Kidney (tissue), 14 donors: ENCODE data around the gene PRM3. TPM values are rescaled to one million over a fixed set of nuclear protein-coding genes. Genes with fewer than 3 reads are reported as not detected.
A peak's percentile ranks its signal among the peaks of the same experiment; 100 is the strongest.

Source experiments
- DNase-seq, 5 donors: peaks; one replicate each; pipeline ENCODE4 v3.0.0-alpha.2; 2013 to 2020
- FAIRE-seq: peaks from 2 replicates; lab custom pipeline; 2012; peaks lifted over from hg19 to GRCh38; lab: Jason Lieb, UNC
- H3K27ac ChIP-seq, 2 donors: one replicate each; pipeline ENCODE4 v1.7.0; 2013; ENCODE audit warnings: low read depth in 2 of 2, low read length in 2 of 2, inconsistent platforms in 1 of 2
- H3K27me3 ChIP-seq: one replicate; pipeline ENCODE4 v1.7.1; 2013; ENCODE audit warnings: low read length, inconsistent platforms; ENCODE audit not compliant: control insufficient read depth, insufficient read depth
- H3K36me3 ChIP-seq, 3 donors: one replicate each; pipeline versions ENCODE4 v1.7.0 to v1.7.1; 2013; ENCODE audit warnings: low read length in 3 of 3, control low read depth in 1 of 3, inconsistent platforms in 1 of 3; ENCODE audit not compliant: insufficient read depth in 3 of 3, control insufficient read depth in 2 of 3
- H3K4me1 ChIP-seq, 3 donors: one replicate each; pipeline versions ENCODE4 v1.7.0 to v1.7.1; 2013; ENCODE audit warnings: low read length in 3 of 3, inconsistent platforms in 1 of 3, low read depth in 1 of 3; ENCODE audit not compliant: control insufficient read depth in 2 of 3, insufficient read depth in 2 of 3
- H3K4me3 ChIP-seq, 3 donors: one replicate each; pipeline versions ENCODE4 v1.7.0 to v1.8.1; 2013; ENCODE audit warnings: low read length in 3 of 3, control low read depth in 1 of 3, inconsistent platforms in 1 of 3
- H3K9ac ChIP-seq, 3 donors: one replicate each; pipeline versions ENCODE4 v1.7.0 to v1.7.1; 2013; ENCODE audit warnings: low read length in 3 of 3, control low read depth in 1 of 3, inconsistent platforms in 1 of 3
- H3K9me3 ChIP-seq, 3 donors: one replicate each; pipeline versions ENCODE4 v1.7.0 to v1.7.1; 2013; ENCODE audit warnings: low read length in 3 of 3, control low read depth in 1 of 3, inconsistent platforms in 1 of 3; ENCODE audit not compliant: control insufficient read depth in 2 of 3, insufficient read depth in 1 of 3
- intact Hi-C: fragments of 100-400 bp; cut with DNase I; formaldehyde crosslinking; loops from one replicate; pipeline ENCODE4 v1.11.1; 2022
- polyA plus RNA-seq: library from polyadenylated mRNA; stranded (reverse); fragments of 350-450 nt; fragmentation: Illumina TruSeq; extraction: RNeasy Lipid Tissue Mini Kit (QIAGEN cat#74804); gene quantifications from one replicate; pipeline ENCODE4 v1.2.3, GENCODE V29; 2014; ENCODE audit warnings: low read depth, low replicate concordance; ENCODE audit not compliant: insufficient read depth
- total RNA-seq: library from RNA; stranded (reverse); fragmentation: NEBNext Ultra II Directional; extraction: Animal tissue kit (Norgen Biotek cat#: 25700); gene quantifications from one replicate; pipeline ENCODE4 v1.2.1, GENCODE V29; 2021
- TF ChIP-seq, protein P1 (sequence below): IDR thresholded peaks from 3 replicates; pipeline ENCODE4 v1.5.1; 2012; ENCODE audit warnings: mild to moderate bottlenecking, moderate library complexity, borderline replicate concordance; ENCODE audit not compliant: insufficient read depth; ENCODE audit errors: extremely low read depth
- donor health status: control.
- donor health status: control.
- donor health status: control.
- donor health status: control.
- donor health status: control.
- donor health status: DM: yes; HTN: yes; CAD: no.
- donor health status: Normal renal cell carcinoma (clear cell type).

The PRM3 gene
- total and polyA plus RNA-seq, 2 donors from 2014 or later: not detected

DNA sequence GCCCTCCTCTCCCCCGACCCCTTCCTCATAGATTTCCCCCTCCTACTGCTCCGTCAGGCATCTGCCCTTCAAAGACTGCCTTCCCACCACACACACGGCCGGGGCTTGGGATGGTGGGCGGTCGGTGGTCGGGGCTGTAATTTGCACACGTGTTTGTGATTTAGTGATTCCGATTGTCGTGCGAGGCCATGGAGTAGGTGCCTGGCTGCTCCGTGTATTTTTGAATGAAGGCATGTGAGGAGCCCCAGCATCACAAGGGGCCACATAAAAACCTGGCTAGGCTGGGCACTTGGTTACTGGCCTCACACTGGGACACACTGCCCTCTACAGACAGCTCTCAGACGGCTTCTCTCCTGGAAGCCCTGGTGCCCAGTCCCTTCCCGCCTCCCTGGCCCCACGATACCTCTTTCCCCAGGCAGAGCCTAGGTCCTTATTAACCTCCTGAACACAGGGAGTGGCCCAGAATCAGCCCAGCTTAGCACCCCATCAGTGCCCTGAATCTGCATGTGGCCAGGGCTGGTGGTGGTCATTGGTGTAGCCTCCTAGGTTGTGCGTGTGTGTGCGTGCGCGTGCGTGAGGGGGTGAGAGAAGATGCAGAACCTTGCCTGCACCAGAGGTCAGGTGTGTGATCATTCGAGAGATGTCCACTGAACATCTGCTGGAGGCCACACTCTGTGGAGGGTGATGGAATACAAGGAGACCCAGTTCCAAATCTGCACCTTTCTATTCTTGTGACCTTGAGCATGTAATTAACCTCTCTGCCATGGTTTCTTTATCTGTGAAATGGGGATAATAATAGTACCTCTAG lies 16.1 kb downstream of the PRM3 start:
- DNase-seq: peak; percentile 87 to 93 (median 90)
- no peak for FAIRE-seq
- Histone ChIP-seq H3K27me3 (no peaks in the 10 kb centered on the region), H3K27ac (peak overlapping the region; percentile 98 to 99), H3K36me3 (no peaks in the 10 kb centered on the region), H3K4me3 (peak overlapping the region; percentile 23 to 85 (median 36)), H3K4me1 (peaks cover 0 to 30% (median 15%) of the 10 kb centered on the region in 3 donors), H3K9me3 (no peaks in the 10 kb centered on the region), H3K9ac (peak overlapping the region in 2 of 3 donors; percentile 10 to 92)
- intact Hi-C loops: loop anchor here (5.0 kb wide), 1 partner anchor 280 kb away; no protein-coding TSS in a partner anchor
- TF ChIP-seq, protein P1, sequence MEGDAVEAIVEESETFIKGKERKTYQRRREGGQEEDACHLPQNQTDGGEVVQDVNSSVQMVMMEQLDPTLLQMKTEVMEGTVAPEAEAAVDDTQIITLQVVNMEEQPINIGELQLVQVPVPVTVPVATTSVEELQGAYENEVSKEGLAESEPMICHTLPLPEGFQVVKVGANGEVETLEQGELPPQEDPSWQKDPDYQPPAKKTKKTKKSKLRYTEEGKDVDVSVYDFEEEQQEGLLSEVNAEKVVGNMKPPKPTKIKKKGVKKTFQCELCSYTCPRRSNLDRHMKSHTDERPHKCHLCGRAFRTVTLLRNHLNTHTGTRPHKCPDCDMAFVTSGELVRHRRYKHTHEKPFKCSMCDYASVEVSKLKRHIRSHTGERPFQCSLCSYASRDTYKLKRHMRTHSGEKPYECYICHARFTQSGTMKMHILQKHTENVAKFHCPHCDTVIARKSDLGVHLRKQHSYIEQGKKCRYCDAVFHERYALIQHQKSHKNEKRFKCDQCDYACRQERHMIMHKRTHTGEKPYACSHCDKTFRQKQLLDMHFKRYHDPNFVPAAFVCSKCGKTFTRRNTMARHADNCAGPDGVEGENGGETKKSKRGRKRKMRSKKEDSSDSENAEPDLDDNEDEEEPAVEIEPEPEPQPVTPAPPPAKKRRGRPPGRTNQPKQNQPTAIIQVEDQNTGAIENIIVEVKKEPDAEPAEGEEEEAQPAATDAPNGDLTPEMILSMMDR: peak; percentile 69

DNA sequence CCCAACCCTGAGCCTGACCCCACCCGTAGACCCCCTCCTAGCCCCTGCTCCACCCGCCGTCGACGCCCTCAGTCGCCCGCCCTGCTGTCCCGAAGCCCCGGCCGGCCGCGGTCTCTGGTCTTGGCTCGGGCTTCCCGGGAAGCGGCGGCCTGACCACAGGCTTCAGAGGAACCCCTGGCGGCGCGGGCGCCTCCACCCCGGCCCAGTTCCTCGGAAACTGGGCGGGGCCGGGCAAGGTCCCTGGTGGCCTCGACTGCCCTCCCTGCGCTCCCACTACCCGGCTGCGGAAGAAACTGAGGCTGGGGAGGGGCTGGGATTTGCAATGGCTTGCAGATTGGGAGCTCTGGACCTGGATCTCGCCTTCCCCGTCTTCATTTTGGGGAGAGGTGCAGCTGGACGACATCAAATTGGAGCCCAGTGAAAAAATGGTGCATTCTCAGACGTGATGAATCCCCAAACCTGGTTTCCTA lies 16.7 kb downstream of the PRM3 start:
- H3K27me3 ChIP-seq: no peaks in the 10 kb centered on the region
- peak overlapping the region; percentile 63 to 85 (median 64) for H3K4me3 ChIP-seq
- H3K27ac ChIP-seq: peak overlapping the region; percentile 98 to 99
- TF ChIP-seq, protein P1: no peak
- H3K4me1 ChIP-seq: peaks cover 0 to 30% (median 15%) of the 10 kb centered on the region in 3 donors
- intact Hi-C loops: loop anchor here (5.0 kb wide), 1 partner anchor 279 kb away; no protein-coding TSS in a partner anchor
- DNase-seq (peak in 2 of 5 donors; percentile 49 to 76), FAIRE-seq (no peak)
- peak overlapping the region; percentile 18 to 92 (median 67) for H3K9ac ChIP-seq
- H3K36me3 ChIP-seq: no peaks in the 10 kb centered on the region
- no peaks in the 10 kb centered on the region for H3K9me3 ChIP-seq

DNA sequence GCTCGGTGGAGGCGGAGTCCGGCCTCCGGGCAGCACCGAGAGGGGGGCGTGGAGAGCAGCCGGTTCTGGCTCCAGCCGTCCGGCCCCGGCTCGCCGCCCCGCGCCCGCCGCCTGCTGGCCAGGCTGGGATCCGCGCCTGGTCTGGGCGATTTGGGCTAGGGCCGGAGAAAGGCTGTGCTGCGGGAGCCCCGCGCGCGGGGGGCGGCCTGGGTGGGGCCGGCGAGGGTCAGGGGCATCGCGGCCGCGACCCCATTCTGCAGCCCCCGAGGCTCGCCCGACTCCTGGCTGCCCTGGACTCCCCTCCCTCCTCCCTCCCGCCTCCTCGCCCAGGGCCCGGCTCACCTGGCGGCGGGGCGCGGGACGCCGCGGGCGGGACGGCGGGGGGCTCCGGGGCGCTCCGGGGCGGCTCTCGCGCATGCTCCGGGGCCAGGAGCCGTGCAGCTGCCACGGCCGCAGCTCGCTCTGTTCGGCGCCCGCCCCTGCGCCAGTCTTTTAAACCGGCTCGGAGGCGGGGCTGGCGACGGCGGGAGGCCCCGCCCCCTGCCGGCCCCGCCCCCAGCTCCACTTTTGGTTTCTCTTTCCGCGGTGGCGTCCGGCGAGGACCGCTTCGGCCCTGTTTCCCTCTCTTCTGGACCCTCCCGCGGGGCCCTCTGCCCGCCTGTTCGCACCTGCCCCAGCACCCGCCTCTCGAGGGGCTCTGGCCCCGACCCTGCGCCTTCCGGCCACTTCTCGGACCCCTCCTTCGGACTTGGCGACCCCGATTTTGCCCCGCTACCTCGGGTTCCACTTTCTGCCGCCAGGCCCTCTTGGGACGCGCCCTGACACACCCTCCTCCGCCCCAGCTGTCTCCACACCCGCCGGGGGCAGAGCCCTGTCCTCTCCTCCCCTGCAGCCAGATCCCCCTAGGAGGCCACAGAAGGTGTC lies 17.4 kb downstream of the PRM3 start, which contains the start of gene SOCS1:
TSS of gene SOCS1 (minus strand) at position 468 of the 924 bp plus-strand sequence. CDS start 726 bp downstream, outside the sequence.
- Histone ChIP-seq H3K27me3 (no peaks in the 10 kb centered on the region), H3K4me1 (peaks cover 0 to 30% (median 15%) of the 10 kb centered on the region in 3 donors), H3K9me3 (no peaks in the 10 kb centered on the region), H3K4me3 (peak within 1 kb of the TSS; percentile 63 to 85 (median 64)), H3K27ac (peak within 1 kb of the TSS; percentile 98 to 99), H3K9ac (peak within 1 kb of the TSS; percentile 18 to 92 (median 67)), H3K36me3 (no peaks in the 10 kb centered on the region)
- peak; percentile 90 to 96 (median 94) for DNase-seq
- FAIRE-seq: no peak
- TF ChIP-seq, protein P1: peak; percentile 87
- intact Hi-C loops: loop anchor here (5.0 kb wide), 1 partner anchor 279 kb away; no protein-coding TSS in a partner anchor
